Iris pigment epithelial cell (primary cell): Measurements from ENCODE around the gene DENND1B.
"Not testable (repeated sequence)": the region's sequence is repeated elsewhere in the genome, so short reads cannot be mapped to it uniquely, and the experiment has no call there.

ENCODE experiments used
- DNase-seq: peaks from one replicate; pipeline ENCODE4 v3.0.0-alpha.2; 2011; ENCODE audit warnings: low read depth

DENND1B gene

GRCh38 chr1:197622371-197622770, 152.9 kb downstream of the DENND1B start:
- DNase-seq: no peak

GRCh38 chr1:197621761-197622160, 153.5 kb downstream of the DENND1B start:
- DNase-seq: no peak

DNA sequence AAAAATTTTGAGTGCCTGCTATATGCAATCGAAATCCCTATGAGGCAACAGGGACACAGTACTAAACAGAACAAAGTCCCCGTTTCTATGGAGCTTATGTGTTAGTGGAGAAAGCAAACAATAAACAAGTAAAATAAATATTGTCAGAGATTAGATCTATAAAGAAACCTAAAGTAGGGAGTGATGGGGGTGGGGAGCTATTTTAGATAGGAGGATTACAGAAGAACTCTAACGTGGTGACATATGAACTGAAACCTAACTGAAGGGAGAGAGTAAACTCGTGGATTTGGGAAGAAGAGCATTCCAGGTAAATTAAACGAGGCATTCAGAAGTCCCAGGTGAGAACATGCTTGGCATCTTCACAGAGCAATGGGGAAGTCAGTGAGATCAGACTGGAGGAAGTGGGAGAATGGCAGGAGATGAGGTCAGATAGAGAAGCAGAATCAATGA, 154.5 kb downstream of the DENND1B start:
- DNase-seq: no peak

GRCh38 chr1:197619008-197619640, 156.2 kb downstream of the DENND1B start:
- peak; percentile 26 for DNase-seq

GRCh38 chr1:197618061-197618460, 157.2 kb downstream of the DENND1B start:
- peak; percentile 33 for DNase-seq

DNA sequence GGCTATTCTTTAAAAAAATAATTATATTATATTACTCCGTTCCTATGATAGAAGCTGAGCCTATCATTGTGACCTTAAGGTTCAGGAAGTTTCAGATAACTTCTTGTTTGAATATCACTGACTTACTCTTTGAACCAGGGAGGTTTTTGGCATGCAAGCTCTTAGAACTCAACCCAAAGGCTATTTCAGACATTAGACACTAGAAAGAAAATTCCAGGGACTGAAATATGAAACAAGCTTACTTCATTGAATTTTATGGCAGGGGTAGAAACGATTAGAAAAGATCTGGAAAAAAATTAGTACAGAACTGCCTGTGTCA, 159.6 kb downstream of the DENND1B start:
- DNase-seq: no peak

GRCh38 chr1:197614916-197615692, 160.2 kb downstream of the DENND1B start:
- peak; percentile 52 for DNase-seq

- no peak for DNase-seq
Measured at GRCh38 chr1:197606168-197606845, 169.0 kb downstream of the DENND1B start.

- DNase-seq: no peak
Measured at GRCh38 chr1:197604302-197604701, 171.0 kb downstream of the DENND1B start.

DNA sequence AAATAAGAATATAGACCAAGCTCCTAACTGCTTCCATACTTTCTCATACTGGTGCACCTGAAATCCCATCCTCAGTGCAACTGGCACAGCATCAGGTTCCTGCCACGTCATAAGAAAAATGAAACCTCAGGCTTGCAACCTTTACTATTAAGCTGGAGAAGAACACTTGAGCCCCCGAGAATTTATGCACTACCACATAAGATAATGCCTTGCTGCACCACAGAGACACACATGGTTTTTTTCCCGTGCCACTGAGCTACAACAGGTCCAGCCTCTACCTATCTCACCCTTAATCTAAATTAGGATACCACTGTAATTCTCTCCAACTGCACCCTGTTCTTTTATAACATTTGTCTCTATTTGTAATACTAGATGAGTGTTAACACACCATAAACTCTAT, 174.5 kb downstream of the DENND1B start:
- no peak for DNase-seq

DNA sequence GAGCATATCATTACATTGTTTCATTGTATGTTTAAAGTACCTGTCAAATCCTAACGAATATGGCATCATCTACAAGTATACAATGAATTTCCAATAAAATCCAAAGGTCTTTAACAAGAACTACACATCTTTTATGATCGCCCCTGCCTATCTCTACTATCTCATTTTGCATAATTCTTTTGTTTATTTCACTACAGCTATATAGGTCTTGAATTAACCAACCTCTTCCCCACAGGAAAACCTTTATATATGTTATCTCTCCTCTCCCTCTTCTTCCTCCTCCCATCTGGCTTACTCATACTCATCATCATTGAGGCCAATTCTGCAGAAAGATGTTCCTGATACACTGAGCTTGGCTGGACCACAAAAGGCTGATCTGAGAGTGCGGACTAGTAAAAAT, 175.5 kb downstream of the DENND1B start:
- no peak for DNase-seq

- DNase-seq: no peak
Measured at GRCh38 chr1:197598935-197599334, 176.3 kb downstream of the DENND1B start.

GRCh38 chr1:197595304-197595904, 179.9 kb downstream of the DENND1B start:
- DNase-seq: no peak

- no peak for DNase-seq
Measured at GRCh38 chr1:197590687-197591086, 184.6 kb downstream of the DENND1B start.

GRCh38 chr1:197585809-197586208, 189.5 kb downstream of the DENND1B start:
- DNase-seq: no peak

- peak; percentile 9 for DNase-seq
Measured at GRCh38 chr1:197577580-197577979, 197.7 kb downstream of the DENND1B start.

GRCh38 chr1:197575531-197575930, 199.7 kb downstream of the DENND1B start:
- DNase-seq: not testable (repeated sequence)

DNA sequence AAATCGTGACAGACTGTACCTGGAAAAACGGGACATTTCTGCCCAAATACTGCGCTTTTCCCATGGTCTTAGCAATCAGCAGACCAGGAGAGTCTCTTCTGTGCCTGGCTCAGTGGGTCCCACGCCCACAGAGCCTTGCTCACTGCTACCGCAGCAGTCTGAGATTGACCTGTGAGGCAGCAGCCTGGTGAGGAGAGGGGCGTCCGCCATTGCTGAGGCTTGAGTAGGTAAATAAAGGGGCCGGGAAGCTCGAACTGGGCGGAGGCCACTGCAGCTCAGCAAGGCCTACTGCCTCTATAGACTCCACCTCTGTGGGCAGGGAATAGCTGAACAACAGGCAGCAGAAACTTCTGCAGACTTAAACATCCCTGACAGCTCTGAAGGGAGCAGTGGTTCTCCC, 203.1 kb downstream of the DENND1B start:
- DNase-seq: no peak

- DNase-seq: peak; percentile 2
Measured at GRCh38 chr1:197567442-197567841, 207.8 kb downstream of the DENND1B start.

- DNase-seq: no peak
Measured at GRCh38 chr1:197561041-197561440, 214.2 kb downstream of the DENND1B start.

GRCh38 chr1:197559655-197560054, 215.6 kb downstream of the DENND1B start:
- DNase-seq: no peak

DNA sequence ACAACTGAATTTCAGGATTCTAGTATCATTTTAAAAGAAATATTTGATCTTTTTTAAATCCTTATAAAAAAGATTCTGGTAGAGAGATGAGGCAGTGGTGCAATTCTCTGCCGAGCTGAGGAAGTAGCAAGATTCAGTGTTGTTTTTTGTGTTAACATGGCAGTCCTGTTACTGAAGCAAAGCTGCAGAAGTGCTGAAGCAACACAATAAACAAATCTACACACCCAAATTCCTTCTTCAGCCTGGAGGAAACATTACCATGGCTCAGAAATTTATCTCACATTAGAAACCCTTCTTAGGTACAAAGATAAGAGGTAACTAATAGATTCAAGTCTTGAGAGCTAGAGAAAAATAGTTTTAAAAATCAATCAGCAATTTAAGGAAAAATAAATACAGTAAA, 216.0 kb downstream of the DENND1B start:
- DNase-seq: peak; percentile 28

GRCh38 chr1:197557302-197557701, 218.0 kb downstream of the DENND1B start:
- peak; percentile 59 for DNase-seq
